ENCODE results near the gene ADAMTS6.
"Not testable (repeated sequence)": the region's sequence is repeated elsewhere in the genome, so short reads cannot be mapped to it uniquely, and the experiment has no call there.

Gene ADAMTS6

GRCh38 chr5:65359981-65360380 is 121.7 kb downstream of the ADAMTS6 start:
- DNase-seq, result no peak

- DNase-seq, result no peak
Observed at GRCh38 chr5:65359569-65359968, 122.2 kb downstream of the ADAMTS6 start.

DNA sequence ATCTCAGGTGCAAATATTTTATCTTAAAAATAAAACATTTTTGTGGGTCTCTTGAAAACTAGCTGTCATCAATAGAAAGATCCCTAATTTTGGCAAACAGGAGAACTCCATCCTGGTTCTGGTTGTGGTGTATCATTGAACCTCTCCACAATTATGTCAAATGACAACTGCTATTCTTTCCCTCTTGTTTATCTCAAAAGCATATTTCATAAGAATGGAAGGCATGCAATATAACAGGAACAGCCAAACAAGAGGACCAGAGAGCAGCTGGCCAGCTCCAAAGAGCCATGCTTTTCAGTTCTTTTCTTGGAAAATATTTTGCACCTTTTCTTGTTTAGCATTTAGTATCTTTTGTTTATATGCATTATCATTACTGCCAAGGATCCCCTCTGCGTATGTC is 125.4 kb downstream of the ADAMTS6 start:
- no peak for DNase-seq

DNA sequence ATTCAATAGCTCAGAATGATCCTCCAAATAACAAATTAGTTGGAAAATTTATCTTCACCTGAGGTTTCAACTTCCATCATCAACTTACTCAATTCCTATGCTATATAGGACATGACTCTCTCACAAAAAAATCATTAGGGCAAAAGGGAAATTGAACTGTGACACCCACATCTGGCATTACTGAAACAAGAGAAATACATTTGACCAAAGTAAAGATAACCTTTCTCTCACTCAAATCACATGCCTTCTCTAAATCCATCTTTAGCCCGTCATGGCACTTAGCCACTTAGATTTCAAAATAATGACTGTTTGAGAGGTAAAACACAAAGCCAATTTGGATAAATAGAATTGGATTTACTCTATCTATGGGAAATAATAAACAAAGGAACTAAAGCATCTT is 126.4 kb downstream of the ADAMTS6 start:
- DNase-seq, result no peak

DNA sequence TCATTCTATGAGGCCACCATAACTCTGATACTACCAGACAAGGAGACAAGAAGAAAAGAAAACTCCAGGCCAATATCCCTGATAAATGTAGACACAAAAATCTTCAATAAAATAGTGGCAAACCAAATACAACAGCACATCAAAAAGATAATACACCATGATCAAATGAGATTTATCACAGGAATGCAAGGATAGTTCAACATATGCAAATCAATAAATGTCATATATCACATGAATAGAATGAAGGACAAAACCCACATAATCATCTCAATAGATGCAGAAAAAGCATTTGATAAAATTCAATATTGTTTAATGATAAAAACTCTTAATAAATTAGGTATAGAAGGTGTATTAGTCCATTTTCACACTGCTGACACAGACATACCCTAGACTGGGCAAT is 139.9 kb downstream of the ADAMTS6 start:
- DNase-seq, result no peak

GRCh38 chr5:65338606-65339151 is 143.0 kb downstream of the ADAMTS6 start:
- DNase-seq, result no peak

- DNase-seq, result no peak
Observed at GRCh38 chr5:65334077-65334476, 147.6 kb downstream of the ADAMTS6 start.

- DNase-seq, result no peak
Observed at GRCh38 chr5:65332591-65332990, 149.1 kb downstream of the ADAMTS6 start.

GRCh38 chr5:65329266-65329665 is 152.5 kb downstream of the ADAMTS6 start:
- no peak for DNase-seq

DNA sequence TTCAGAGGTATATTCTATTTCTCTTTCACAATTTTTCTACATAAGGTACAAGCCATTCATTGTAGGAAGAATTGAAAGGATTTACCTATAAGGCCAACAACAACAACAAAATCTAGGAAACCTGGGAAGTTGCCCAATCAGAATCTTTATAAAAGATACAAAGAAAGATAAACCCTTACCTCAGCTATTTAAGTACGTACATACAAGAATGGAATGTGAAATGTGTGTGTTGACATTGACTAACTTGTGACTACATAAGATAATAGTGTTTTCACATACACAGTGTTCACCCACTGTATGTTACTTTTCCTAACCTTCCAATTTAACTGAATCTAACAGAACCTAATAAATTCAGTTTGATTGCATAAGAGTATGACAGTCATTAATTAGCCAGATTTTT is 154.1 kb downstream of the ADAMTS6 start:
- no peak for DNase-seq

DNA sequence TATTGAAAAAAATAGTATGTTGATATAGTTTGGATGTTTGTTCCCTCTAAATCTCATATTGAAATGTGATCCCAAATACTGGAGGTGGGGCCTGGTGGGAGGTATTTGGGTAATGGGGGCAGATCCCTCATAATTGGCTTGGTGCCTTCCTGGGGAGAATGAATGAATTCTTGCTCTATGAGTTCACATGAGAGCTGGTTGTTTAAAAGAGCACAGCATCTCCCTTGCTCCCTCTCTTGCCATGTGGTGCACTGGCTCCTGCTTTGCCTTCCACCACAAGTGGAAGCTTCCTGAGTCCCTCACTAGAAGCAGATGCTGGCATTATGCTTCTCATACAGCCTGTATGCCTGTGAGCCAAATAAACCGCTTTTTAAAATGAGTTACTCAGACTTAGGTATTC is 154.8 kb downstream of the ADAMTS6 start:
- DNase-seq, result no peak

DNA sequence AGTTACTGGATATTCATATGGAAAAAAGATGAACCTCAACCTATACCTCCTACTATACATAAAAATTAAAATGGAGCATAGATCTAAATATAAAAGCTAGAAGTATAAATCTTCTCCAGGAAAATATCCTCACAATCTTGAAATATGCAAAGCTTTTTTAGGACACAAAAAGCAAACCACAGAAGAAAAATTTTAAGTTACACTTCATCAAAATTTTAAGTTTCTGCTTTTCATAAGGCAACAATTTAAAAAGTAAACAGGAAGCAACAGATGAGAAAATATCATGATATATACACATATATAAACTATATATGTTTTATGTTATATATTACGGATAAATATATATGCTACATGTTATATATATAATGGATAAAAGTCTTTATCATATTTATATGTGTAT is 157.5 kb downstream of the ADAMTS6 start:
- no peak for DNase-seq

GRCh38 chr5:65320704-65321103 is 161.0 kb downstream of the ADAMTS6 start:
- DNase-seq, result not testable (repeated sequence)

DNA sequence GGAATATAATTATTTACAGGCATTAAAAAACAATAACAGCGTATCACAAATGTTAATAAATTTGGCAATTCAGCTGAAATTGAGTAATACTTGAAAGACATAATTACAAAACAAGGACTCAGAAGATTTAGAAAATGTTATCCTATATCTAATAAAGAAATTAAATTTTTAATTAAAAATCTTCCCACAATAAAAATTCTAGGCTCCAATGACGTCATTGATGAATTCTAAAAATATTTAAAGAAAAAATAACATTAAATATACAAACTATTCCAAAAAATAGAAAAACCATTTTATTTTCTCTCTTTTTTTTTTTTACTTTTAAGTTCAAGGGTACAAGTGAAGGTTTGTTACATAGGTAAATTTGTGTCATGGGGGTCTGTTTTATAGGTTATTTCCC is 161.5 kb downstream of the ADAMTS6 start:
- DNase-seq, result no peak

DNA sequence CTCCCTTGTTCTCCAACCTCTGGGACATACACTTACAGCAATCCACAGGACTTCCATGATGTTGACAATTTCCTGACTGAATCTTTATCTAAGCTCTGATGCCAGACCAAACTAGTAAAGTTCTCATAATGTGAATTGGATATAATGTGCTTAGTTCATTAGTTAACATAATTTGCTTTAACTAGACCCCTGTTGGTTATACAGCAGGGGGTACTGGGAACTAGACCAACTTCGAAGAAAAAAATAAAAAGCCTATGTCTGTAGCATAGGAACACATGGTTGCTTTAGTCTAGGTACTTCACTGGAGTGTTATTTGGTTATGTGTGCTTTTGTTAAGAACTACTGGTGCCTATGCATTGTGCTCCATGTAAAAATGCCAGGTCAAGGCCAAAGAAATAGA is 173.8 kb downstream of the ADAMTS6 start:
- no peak for DNase-seq

DNA sequence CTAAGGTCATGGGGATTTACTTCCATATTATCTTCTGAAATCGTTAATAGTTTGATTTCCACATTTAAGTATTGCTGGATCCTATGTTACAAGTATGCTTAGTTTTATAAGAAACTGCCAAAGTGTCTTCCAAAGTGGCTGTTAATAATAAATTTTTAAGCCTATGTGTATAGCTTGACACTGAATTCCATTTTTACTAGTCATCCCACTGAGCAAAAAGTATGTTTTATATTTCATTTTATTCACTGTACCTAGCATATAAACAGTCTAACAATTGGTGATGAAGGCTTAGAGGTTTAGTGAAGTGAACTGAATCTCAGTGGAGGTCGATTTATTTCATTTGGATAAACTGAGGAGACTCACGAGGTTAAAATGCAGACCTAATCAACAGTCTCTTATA is 174.6 kb downstream of the ADAMTS6 start:
- DNase-seq, result no peak

DNA sequence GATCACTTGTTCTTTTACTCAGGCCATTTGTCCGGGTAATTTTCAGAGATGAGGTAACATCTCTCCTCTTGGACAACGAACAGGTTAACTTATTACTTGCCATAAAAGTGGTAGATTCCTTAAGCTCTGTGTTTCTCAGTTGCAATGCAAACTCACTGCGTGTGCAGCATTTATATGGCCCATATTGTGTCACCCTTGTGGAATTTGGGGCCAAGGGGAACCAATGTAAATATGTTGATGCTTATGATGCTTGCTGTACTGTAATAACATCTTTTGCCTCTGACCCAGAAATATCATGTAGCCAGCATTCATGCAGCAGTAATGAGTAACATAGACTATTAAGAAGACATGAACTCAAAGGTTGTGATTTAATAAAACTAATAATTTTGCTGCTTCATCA is 175.8 kb downstream of the ADAMTS6 start:
- DNase-seq, result no peak

DNA sequence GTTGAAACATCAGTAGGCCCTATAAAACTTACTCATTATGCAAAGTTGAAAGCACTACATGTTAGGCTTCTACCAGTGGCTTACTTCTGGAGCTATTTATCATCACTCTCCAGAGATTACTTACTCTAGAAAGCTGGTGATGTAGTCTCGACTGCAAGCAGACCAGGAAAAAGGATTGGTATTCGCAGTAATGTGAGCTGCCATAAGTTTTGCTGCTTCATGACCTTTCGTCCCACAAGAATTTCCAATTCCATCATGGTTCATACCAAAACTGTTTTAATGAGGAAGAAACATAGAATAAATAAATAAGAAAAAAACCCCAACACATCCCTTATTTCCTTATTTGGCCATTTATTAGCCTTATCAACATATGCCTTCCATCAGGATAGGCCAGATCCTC is 181.9 kb downstream of the ADAMTS6 start:
- no peak for DNase-seq

DNA sequence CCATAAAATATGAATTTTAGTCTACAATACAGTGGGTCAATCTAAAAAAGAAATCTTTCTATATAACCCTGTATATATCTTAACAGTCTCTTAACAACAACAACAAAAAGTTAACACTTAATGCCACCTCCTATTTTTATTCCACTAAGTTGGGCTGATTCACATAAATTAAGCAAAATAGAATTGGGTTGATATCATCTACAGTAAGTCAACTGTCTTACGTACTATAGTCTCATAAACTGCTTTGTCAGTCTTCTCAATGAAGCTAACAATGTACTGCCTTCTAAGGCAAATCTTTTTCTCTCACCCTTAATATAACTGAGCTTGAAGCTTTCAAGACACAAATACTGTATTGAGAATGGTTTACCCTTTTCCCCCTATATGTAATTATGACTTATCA is 185.7 kb downstream of the ADAMTS6 start:
- no peak for DNase-seq

DNA sequence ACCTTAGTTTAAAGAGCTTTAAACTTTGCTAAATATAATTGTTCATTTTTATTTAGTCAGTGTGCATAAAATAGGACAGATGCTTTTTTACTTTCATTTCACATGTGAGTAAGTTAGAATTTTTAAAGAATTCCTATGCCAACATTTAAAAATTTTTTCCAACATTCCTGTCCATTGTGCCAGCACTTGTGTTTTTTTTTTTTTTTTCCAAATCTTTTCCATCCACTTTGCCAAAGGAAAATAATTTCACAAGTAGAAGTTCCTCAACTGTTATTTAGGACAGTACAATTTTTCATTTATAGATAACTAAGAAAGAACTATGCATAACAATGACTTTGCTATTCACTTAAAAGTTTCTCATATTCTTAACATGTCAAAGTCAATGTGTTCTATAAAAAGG is 189.5 kb downstream of the ADAMTS6 start:
- no peak for DNase-seq

GRCh38 chr5:65290677-65291076 is 191.0 kb downstream of the ADAMTS6 start:
- no peak for DNase-seq

GRCh38 chr5:65288657-65289056 is 193.1 kb downstream of the ADAMTS6 start:
- no peak for DNase-seq

- no peak for DNase-seq
Observed at GRCh38 chr5:65279603-65280002, 202.1 kb downstream of the ADAMTS6 start.

DNA sequence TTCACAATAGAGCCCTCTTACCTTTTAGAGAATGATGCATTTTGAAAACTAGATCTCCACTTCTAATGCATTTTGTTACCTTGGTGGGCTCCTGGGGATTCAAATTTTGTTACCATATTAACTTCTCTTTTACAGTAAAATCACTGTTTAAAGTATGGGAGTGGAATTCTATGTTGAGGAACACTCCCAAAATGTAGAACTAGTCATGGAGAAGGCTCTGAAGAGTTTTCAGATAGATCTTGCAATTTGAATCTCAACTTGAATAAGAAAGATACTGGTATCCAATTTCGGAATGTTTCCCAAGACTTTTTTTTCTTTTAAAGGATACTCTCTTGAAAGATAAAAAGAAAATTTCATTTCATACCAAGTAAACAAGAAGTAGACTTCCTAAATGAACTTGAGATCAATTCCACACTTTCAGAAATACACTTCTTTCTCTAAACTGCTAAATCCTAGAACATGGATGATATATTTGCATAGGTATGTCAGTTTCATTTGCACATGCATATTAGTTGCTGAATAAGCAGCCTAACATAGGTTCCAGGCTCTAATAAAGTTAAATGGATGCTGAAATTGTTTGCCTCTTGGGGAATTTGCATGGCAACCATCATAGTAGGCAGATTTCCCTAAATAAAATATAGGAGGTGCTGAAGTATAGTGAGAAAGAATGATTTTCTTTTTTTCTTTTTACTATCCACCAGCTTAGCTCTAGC is 205.4 kb downstream of the ADAMTS6 start:
- no peak for DNase-seq

- DNase-seq, result no peak
Observed at GRCh38 chr5:65271906-65272305, 209.8 kb downstream of the ADAMTS6 start.
